HFF-Myc (cell line): ENCODE results near the gene BNIP1.
A peak's percentile ranks its signal among the peaks of the same experiment; 100 is the strongest.

ENCODE experiments used
- DNase-seq: peaks from one replicate; pipeline ENCODE4 v3.0.0-alpha.2; 2011; ENCODE audit warnings: low read depth; ENCODE audit errors: extremely low read depth
- H3K4me3 ChIP-seq: replicated peaks from 2 replicates; pipeline ENCODE4 v1.5.1; 2011; ENCODE audit warnings: low read depth, mild to moderate bottlenecking, control low read depth, low read length
- CTCF ChIP-seq: IDR thresholded peaks from 2 replicates; pipeline ENCODE4 v1.5.1; 2012; ENCODE audit warnings: mild to moderate bottlenecking, low read depth, low read length, control low read depth; ENCODE audit errors: missing control alignments

Gene BNIP1

GRCh38 chr5:173178369-173178910 is 34.1 kb downstream of the BNIP1 start:
- no peak for DNase-seq
- TF ChIP-seq CTCF = no peak
- H3K4me3 ChIP-seq = no peak overlapping the region

- H3K4me3 ChIP-seq = no peak overlapping the region
- no peak for DNase-seq
- no peak for TF ChIP-seq CTCF
Measured at GRCh38 chr5:173180331-173180730, 36.0 kb downstream of the BNIP1 start.

- no peak overlapping the region for H3K4me3 ChIP-seq
- peak; percentile 11 for TF ChIP-seq CTCF
- no peak for DNase-seq
Measured at GRCh38 chr5:173187054-173187743, 42.9 kb downstream of the BNIP1 start.

GRCh38 chr5:173188280-173188679 is 43.9 kb downstream of the BNIP1 start:
- TF ChIP-seq CTCF = no peak
- H3K4me3 ChIP-seq = no peak overlapping the region
- DNase-seq = no peak

- no peak for TF ChIP-seq CTCF
- H3K4me3 ChIP-seq = no peak overlapping the region
- DNase-seq = no peak
Measured at GRCh38 chr5:173191015-173191414, 46.7 kb downstream of the BNIP1 start.

- no peak overlapping the region for H3K4me3 ChIP-seq
- no peak for TF ChIP-seq CTCF
- no peak for DNase-seq
Measured at GRCh38 chr5:173191561-173191960, 47.2 kb downstream of the BNIP1 start.
